Activated naive CD8-positive, alpha-beta T cell treated with anti-CD3 and anti-CD28 coated beads, Interleukin-2, amount 50 U/mL, for 16 hours (primary cell): Measurements from ENCODE around the gene DMGDH.

Experiments
- DNase-seq: peaks from one replicate; pipeline ENCODE4 v3.0.0-alpha.2; 2020; ENCODE audit warnings: low read depth, low spot score

The DMGDH gene

GRCh38 chr5:79069488-79070349, at the start of gene DMGDH, which contains the start of gene BHMT2:
DMGDH (minus strand) TSS chr5:79069674; CDS start chr5:79069620, 54 bp downstream.
BHMT2 (plus strand) TSS chr5:79069767; CDS start chr5:79069783, 16 bp downstream.
- DNase-seq, result no peak

DNA sequence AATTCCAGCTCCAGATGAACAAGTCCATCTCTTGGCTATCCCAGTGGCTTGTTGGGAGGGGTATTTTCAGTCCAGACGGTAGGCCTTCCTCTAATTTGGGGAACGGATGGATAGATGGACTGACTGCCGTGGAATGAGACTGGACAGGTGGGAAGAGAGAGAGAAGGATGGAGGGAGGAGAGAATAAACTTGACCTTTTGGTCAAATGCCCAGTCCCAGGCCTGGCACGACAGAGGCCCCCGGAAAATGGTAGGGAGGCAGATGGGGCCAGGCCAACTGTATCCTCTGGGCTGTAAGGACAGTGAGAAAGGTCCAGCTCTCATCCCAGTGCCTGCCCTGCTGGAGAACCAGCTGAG, 43.2 kb upstream of the DMGDH start:
- DNase-seq, result no peak

GRCh38 chr5:79111960-79112702, 42.7 kb upstream of the DMGDH start:
- no peak for DNase-seq

- DNase-seq, result no peak
These were observed 42.0 kb upstream of the DMGDH start, which contains the start of gene BHMT for GRCh38 chr5:79111387-79111959. BHMT (plus strand) TSS chr5:79111809; CDS start chr5:79111886, 77 bp downstream.

DNA sequence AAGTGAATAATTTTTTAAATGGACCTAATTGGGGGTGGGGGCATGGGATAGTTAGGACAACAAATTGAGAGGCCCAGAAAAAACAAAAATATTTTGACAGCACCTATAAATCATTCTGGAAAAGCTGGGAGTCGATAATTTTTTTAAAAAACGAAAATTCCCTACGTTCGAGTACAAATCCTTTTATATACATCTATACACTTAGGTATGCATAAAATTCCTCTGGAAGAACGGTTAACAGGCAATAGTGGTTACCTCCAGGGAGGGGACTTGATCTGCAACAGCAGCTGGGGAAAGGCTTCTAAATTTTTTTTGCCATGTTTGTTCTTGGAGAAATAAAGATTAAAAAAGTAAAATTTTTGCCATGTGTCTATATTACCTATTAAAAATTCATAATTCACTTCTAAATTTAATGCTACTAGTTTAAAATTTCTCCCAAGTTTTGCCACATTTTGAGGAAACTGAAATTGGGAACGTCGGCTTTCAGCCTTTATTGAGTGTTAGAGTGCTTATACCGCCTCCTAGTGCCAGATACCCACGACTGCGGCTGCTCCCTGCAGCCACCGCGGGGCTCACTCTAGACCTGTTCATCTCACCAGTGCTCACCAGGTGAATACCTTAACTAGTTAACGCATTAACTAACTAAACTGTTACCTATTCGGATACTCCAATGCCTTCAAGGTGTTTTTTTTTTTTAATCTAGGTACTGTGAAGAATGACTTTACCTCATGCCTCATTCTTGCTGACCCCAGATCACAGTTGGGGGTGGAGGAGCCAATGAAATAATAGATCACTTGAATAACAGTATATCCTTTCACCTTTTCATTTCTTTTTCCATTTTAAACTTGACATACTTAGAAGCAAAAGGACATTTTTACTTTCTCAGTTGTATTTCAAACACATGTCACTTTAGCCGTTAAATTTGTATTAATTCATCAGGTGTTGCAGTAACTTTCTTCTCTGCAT, 40.3 kb upstream of the DMGDH start:
- no peak for DNase-seq

GRCh38 chr5:79108792-79109191, 39.3 kb upstream of the DMGDH start:
- no peak for DNase-seq

DNA sequence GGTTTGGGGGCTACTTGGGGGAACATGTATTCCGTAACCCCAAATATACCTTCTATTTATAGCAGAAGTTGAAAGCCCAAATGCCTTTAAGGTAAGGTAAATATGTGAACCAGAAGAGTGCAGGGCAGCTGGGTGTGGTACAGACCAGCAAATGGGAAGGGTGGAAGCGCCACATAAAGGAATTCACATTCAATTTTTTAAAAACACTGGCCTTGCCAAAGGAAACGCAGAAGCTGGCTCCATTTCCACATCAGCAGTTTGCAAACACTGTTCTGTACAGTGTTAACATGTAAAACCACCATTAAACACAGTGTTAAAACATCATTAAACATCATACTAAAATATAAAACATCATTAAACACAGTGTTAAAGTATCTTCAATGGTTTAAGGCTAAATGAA, 38.6 kb upstream of the DMGDH start:
- no peak for DNase-seq

- DNase-seq, result no peak
These were observed 37.7 kb upstream of the DMGDH start for GRCh38 chr5:79107020-79107796.

DNA sequence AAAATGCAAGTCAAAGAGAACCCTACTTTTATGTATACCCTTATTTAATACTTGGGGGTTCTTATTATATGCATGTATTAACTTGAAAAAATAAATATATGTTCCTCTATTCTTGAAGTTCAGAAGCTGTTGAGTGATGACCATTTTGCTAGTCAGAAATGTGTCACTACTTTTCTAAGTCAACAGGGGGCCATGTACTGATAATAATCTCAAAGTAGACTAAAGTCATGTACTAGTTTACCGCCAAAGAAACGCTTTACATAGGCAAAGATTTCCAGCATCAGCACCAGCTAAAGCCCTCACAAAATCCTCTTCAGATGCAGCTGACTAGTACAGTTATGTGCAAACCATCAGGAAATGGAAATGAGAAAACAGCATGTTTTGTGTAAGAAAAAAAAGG, 36.4 kb upstream of the DMGDH start:
- DNase-seq, result no peak

DNA sequence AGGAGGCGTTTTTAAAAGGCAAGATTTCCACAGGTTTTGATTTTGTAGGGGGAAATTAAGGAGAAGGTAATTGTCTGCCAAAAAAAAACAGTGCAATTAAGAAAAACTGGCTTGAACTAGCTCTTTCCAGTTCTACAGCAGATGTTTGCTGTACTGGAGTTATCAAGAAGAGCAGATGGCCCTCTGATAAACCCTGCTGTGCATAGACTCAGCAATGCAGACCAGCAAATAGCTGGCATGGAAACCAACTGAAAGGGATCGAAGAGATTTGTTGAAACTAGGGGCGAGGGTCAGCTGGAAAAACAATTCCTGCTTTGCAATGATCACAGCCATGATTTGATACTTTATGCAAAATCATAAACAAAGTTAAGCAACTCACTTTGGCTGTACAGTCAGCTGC, 24.3 kb upstream of the DMGDH start:
- no peak for DNase-seq

DNA sequence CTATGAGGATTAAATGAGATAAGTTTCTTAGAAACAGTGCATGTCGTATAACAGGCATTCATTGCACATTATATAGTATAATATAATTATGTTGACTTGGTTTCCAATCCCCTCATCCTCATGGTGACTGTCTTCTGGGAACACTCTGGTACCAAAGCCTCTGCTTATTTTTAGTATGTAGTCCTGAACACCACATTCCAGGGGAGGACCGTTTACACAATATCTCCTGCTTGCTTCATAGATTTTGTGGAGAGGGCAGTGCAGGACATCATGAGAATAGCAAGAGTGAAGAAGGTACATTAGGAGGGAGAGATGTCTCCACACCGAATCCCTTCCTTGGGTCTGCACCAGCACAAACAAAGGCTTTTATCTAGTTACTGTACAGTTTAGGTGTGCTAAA, 21.6 kb upstream of the DMGDH start:
- no peak for DNase-seq

GRCh38 chr5:79088507-79088906, 19.0 kb upstream of the DMGDH start:
- no peak for DNase-seq

- no peak for DNase-seq
These were observed 16.6 kb upstream of the DMGDH start for GRCh38 chr5:79086116-79086515.

GRCh38 chr5:79081779-79082178, 12.3 kb upstream of the DMGDH start:
- no peak for DNase-seq

- DNase-seq, result no peak
These were observed 11.3 kb upstream of the DMGDH start for GRCh38 chr5:79080804-79081203.

DNA sequence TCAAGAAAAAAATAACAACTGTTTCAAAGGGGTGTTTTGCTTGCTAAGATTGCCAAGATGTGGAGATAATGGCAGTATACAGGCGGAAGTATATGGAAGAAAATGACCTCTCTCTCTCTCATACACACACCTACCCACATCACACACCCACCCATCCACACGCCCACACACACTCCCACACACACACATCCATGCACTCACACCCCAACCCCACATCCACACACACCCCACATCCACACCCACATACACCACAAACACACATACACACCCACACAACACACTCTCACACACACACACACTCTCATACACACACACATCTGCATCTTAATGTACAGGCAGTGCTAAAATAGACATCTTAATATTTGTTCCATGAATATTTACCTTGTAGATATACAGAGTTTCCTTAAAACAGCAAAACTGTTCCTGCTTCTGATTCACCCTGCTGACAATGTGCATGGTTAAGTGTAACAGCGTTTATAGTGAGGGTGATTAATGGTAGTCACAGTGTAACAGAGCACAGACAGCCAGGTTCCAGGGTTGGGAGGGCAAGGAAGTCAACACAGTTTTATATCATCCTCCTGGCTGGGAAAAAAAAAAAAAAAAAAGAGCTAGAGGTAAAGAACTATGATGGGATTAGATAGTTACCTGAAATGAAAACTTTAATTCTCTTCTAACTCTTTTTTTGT, 8.3 kb upstream of the DMGDH start:
- no peak for DNase-seq

- no peak for DNase-seq
These were observed 7.3 kb upstream of the DMGDH start for GRCh38 chr5:79076819-79077218.

DNA sequence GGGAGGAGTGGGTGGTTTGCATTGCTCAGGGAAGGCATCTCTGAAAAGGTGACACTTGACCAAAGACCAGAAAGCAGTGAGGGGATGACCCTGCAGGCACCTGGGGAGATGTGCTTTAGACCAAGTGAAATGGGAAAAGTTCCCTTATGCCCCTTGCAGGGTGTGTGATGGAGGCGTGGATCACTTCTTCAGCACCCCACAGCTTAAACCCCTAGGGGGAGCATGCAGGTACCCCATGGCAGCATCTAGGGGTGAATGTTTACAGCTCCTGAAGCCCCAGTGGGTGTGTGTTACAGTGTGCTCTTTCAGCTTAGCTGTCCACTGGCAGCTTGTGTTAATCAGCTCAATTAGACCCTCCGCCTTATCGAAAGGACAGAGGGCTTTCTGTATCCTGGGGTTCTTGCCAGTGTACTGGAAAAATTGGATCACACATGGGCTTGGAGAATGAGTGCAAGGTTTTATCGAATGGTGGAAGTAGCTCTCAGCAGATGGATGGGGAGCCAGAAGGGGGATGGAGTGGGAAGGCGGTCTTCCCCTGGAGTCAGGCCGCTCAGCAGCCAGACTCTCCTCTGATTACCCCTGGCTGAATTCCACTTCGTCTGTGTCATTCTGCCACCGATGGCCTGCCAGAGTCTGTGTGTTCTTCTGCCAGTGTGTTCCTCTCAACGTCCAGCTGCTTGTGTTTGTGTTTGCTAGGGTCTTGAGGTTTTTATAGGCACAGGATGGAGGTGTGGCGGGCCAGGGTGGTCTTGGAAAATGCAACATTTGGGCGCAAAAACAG, 6.4 kb upstream of the DMGDH start:
- no peak for DNase-seq

GRCh38 chr5:79074641-79075040, 5.2 kb upstream of the DMGDH start:
- DNase-seq, result no peak
